ENCODE results near the gene PPM1H.

- no peak for TF ChIP-seq CTCF (IDR thresholded peaks at IDR 0.05; ENCODE audit: low read depth, low read length)
- no peak for TF ChIP-seq EZH2phosphoT487 (IDR thresholded peaks at IDR 0.05; ENCODE audit: low read depth)
These were observed 56.7 kb downstream of the PPM1H start for GRCh38 chr12:62878211-62878610.

All from OCI-LY3 (cell line).